LHCN-M2 (cell line): ENCODE measurements around the gene SLC33A1. TPM values are rescaled to one million over a fixed set of nuclear protein-coding genes. Genes with fewer than 3 reads are reported as not detected.
"Not testable (repeated sequence)": the region's sequence is repeated elsewhere in the genome, so short reads cannot be mapped to it uniquely, and the experiment has no call there.

Experiments used
- DNase-seq: peaks from one replicate; pipeline ENCODE4 v3.0.0-alpha.2; 2012; ENCODE audit warnings: low read depth
- total RNA-seq: library from RNA; depleted of rRNA; stranded (reverse); fragments of >200 nt; gene quantifications from 2 replicates; pipeline ENCODE4 v1.2.3, GENCODE V29; 2014

Gene SLC33A1
- total RNA-seq, 1 experiment from 2014 or later = 28.2 TPM

DNA sequence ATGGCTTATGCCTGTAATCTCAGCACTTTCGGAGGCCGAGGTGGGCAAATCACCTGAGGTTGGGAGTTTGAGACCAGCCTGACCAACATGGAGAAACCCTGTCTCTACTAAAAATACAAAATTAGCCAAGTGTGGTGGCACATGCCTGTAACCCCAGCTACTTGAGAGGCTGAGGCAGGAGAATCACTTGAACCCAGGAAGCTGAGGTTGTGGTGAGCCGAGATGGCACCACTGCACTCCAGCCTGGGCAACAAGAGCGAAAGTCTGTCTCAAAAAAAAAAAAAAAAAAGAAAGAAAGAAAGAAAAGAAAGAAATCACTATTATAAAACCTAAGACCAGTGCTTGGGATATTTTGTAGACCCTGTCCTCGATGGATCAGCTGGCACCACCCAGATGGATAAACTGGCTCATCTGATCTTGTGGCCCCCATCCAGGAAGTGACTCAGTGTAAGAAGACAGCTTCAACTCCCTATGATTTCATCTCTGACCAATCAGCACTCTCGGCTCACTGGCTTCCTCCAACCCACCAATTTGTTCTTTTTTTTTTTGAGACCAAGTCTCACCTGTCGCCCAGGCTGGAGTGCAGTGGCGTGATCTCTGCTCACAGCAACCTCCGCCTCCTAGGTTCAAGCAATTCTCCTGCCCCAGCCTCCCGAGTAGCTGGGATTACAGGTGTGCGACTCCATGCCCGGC, 8.2 kb upstream of the SLC33A1 start:
- DNase-seq = peak; percentile 73

DNA sequence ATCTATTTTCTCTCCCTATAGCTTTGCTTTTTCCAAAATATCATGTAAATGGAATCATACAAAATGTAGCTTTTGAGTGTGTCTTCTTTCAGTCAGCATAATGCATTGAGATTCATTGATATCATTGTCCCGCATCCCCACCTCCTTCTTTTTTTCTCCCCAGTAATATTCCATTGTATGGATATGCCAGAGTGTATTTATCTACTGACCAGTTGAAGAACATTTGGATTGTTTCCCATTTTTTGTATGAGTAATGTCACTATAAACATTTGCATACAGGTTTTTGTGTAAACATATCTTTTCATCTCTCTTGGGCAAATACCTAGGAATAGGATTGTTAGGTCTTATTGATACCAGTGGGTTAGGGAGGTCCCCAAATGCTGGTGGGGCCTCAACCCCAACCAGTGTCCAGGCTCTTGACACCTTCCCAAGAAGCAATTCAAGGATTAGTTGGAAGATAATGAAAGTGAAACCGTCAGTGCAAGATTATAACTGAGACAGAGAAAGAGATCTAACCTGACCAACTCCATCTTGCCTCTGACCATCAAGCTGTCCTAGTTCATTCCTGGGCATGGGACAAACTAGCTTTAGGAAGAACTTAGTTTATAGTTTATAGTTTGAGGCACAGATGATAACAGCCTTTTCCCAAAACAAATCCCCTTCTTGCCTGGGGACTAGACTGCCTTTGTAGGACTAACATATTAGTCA, 7.4 kb upstream of the SLC33A1 start:
- no peak for DNase-seq

DNA sequence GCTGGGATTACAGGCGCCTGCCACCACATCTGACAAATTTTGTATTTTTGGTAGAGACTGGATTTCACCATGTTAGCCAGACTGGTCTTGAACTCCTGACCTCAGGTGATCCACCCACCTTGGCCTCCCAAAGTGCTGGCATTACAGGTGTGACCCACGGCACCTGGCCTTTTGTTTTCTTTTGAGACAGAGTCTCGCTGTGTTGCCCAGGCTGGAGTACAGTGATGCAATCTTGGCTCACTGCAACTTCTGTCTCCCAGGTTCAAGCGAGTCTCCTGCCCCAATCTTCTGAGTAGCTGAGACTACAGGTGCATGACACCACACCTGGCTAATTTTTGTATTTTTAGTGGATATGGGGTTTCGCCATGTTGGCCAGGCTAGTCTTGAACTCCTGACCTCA, 6.2 kb upstream of the SLC33A1 start:
- not testable (repeated sequence) for DNase-seq

DNA sequence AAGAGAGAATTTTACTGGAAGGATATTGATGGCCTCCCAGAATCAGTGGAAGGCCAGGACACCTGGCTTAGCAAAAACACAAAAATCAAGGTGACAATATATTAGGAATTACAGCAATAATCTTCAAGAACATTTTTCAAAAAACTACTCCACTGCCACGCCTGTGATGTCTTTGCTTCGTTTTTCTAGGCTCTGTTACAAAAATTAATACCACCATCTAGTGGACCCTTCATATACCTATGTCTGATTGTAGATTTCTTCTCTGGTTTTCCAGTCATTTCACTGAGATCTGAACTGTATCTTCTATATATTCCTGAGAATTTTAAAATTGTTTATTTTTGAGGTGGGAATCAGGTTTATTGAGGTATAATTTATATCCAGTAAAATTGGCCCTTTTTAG, 5.6 kb upstream of the SLC33A1 start:
- DNase-seq = peak; percentile 32

DNA sequence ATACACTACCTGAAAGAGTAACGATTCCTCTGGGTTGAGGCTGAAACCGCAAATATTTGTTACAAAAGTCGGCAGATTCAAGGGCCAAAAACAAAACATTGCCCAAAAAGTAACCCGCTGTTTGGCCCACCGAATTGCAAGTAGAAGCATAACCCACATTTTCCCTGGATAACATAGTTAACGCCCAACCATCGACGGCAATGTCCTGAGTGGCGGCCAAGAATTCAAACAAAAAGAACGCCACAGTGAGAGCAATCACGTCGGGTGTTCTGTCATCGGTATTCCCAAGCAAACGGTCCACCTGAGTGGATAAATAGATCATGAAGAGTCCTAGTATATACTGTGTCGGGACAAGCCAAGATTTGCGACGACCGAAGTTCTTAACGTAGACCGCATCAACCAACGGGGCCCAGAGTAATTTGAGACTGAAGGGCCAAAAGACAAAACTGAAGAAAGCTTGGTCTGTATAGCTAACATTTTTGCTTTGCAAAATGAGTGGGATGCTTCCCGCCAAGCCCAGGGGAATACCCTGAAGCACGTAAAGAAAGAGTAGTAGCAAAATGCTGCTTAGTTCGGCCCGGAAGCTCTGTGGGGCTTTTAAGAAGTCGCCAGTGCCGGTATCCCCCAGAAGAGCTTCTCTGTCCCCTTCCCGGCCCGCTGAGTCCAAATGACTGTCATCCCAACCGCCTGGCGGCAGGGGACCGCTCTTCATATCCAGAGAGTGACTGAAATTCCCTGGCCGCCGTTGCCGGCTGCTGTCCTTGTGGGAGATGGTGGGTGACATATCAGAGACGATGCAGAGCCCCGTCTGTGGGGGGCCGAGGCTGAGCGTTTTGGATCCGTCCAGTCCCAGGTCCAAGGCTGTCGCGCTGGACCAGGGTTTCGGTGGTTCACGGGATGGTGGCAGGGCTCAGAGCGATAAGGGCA, 750 bp downstream of the SLC33A1 start:
- peak; percentile 9 for DNase-seq

DNA sequence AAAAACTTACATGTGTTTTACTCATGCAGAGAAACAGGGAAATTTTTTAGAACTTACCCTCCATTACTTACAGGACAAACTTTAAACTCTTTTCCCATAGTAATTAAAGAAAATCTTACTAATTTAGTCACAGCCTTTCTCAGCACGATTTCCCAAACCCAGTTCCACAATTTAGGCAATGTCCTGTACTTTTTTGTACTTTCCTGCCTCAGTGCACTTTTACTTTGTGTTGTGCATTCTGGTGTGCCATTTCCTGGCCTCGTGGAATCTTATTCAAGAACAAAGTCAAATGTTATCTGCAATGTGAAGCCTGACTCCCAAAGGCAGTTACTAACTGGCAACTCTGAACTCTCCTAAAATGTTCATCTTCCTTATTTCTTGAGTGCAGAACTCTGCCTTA, 1.9 kb downstream of the SLC33A1 start:
- DNase-seq = no peak

DNA sequence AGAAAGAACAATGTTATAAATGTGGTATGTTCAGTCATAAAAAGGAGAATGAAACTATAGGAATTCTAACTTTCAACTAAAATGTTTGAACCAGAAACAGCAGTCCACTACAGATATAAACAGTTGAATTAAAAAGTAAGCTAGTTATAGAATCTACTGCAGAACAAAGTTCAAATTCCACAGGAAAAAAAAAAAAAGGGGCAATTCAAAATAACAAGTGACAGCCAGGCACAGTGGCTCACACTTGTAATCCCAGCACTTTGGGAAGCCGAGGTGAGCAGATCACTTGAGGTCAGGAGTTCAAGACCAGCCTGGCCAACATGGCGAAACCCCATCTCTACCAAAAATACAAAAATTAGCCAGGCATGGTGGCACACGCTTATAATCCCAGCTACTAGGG, 4.8 kb downstream of the SLC33A1 start:
- not testable (repeated sequence) for DNase-seq

DNA sequence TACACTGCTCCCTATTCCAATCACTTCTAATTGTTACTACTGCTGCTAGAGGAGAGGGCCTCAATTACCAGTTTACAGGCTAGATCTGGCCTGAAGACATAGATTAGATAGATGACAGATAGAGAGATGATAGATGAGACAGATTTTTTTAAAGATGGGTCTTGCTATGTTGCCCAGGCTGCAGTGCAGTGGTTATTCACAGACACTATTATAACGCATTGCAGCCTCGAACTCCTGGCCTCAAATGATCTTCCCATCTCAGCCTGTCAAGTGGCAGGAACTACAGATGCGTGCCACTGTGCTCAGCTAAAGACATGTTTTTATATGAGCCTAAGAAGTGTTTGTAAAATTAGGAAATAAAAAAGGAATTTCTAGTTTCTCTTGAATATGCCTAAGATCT, 6.2 kb downstream of the SLC33A1 start:
- no peak for DNase-seq

DNA sequence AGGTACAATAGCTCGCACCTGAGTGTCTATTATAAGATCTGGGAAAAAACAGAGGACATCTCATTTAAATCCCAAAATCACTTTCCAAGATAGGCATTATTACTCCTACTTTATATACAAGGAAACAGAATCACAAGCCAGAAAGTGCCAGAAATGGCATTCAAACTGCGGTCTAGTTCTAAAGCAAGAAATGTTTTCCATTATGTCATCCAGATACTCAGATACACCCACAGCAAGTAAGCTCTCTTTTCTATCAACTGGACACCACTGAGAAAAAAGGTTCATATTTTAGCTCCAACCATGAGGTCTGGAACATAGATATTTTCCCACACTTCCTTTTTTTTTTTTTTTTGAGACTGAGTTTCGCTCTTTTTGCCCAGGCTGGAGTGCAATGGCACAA, 8.1 kb downstream of the SLC33A1 start:
- DNase-seq = no peak

DNA sequence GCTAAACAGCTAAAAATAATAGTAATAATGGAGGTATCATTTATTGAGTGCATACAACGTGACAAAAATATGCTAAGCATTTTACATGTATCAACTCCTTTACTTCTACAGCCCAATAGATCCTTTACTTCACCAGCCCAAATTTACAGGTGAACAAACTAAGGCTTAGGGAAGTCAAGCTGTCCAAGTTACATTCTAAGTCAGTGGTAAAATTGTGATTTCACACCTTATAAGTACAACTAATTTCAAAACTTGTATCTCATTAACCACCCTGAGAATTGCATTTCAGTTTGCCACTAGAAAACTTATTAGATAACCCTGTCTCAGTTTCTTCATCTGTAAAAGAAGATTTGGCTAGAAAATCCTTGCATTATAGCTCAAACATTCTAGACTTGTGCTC, 10.7 kb downstream of the SLC33A1 start:
- DNase-seq = no peak

DNA sequence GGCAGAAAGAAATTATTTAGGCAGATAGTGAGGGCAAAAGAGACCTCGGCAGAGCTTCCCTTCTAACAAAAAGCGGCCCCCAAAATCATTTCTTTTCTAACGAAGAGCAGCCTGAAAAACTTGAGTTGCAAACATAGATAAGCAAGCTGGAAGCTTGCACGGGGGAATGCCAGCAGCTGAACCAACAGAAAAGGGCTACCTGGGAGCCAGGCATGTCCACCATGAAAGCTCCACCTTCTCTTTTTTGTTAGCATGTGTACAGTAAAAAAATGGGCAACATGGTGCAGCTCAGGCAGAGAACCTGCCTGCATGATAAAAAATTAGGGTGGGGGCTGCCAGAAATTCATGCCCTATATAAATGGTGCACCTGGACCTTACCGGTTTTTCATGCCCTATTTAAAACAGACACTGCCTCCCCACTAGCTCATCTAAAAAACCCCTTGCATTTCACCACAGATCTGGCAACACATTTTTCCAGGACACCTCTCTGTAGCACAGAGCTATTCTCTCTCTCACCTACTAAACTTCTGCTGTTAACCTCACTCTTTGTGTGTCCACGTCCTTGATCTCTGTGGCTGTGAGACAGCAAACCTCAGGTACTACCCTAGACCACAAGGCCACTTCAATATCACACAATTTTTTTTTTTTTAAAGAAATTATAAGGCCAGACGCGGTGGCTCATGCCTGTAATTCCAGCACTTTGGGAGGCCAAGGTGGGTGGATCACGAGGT, 18.7 kb downstream of the SLC33A1 start:
- DNase-seq = no peak

DNA sequence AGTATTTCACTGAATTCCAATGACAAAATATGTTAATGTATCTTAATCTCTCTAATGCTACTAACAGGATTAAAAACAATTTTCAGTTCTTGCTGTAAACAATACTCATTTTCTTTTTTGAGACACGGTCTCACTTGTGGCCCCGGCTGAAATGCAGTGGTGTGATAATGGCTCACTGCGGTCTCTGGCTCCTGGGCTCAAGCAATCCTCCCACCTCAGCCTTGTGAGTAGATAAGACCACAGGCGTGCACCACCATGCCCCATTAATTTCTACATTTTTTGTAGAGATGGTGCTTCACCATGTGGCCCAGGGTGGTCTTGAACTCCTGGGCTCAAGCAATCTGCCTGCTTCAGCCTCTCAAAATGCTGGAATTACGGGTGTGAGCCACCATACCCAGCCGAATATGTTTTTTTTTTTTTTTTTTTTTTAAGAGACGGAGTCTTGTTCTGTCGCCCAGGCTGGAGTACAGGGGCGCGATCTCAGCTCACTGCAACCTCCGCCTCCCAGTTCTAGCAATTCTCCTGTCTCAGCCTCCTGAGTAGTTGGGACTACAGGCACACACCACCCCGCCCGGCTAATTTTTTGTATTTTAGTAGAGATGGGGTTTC, 25.6 kb downstream of the SLC33A1 start:
- not testable (repeated sequence) for DNase-seq

DNA sequence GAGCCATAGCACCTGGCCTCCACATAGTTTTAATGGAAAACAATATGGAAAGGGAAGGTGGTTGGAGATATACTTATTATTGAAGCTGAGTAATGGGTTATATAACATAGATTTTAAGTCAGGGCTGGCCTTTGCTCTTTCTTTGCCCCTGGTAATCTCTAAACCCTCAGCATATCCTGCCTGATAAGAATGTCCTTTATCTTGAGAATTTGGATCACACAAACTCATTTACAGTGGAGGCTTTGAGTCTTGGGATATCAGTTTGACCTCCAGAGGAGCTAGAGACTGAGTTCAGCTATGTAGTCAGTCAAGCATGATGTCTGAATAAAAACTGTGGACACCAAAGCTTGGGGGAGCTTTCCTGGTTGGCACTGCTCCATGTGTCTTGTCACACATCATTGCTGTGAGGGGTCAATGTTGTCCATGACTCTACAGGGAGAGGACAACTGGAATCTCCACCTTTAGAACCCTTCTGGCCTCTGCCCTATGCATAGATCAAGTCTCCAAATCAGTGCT, 39.1 kb downstream of the SLC33A1 start:
- no peak for DNase-seq

DNA sequence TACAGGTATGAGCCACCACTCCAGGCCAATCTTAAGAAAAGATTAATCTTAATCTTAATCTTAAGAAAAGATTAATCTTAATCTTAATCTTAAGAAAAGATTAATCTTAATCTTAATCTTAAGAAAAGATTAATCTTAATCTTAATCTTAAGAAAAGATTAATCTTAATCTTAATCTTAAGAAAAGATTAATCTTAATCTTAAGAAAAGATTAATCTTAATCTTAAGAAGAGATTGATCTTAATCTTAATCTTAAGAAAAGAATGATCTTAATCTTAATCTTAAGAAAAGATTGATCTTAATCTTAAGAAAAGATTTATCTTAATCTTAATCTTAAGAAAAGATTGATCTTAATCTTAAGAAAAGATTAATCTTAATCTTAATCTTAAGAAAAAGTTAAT, 41.0 kb downstream of the SLC33A1 start:
- not testable (repeated sequence) for DNase-seq

DNA sequence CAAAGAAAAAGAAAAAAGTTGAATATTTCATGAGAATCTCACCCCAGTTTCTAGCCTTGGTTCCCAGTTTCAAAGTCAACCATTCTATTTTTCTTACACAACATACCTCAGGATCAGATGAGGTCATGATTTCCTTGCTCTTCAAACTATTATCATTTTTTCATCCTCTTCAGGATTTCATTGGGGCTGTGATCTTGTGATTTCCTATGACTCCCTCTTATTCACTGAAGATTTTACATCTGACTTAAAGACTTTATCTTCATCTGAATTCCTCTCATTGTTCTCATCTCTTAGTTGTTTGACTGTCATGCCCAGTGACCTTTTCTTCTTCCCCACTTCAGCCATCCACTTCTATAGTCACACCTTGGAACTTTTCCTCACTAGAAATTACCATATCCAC, 45.0 kb downstream of the SLC33A1 start:
- no peak for DNase-seq

DNA sequence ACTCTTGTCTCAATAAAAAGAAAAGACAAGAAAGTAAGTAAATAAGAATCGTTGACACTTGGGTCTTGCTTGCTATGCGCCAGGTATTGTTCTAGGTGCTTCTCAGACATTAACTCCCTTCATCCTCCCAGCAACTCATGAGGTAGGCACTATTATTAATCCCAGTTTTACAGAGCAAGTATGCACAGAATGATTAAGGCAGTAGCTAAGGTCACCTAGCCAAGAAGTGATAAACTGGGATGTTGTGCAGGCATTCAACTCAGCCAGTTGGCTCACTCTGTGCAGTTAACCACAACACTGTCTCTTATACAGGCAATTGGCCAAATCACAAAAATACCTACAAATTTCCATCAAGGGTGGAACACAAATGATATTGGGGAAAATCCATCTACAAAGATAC, 46.4 kb downstream of the SLC33A1 start:
- DNase-seq = no peak

DNA sequence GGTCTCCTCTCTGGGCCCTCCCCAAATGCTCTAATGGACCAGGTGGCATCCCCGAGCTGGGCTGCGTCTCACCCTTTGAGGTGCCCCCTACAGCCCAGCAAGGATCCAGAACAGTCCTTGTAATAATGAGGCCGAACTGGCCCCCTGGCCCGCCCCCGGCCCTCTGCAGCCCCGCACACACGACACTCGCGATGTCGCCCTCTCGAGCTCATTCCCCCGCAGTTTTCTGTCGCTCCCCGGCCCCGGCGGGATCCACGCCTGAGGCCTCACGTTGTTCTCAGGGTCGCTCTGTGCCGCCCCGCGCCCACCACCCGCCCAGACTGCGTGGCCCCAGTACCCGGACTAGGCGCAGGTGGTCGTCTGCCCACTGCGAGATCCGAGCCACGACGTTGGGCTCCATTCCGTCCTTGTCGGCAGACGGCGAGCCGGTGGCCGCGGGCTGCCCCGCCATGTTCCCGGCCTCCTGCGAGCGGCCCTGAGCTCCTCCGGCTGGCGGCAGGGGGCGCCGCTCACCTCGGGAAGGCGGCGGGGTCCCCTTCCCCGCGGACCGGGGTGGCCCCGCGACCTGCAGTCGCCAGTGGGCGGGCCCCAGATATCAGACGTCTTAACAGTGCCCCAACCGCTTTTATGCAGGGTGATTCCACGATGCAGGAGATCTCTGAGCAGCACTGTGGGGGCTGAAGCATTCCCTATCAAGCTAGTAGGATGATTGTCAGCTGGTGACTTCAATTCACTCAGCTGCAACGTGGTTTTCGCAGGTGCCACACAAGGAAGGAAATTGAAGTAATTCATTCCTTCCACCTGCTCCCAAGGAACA, 48.2 kb downstream of the SLC33A1 start, which contains the start of gene C3orf33:
Gene C3orf33, minus strand, starts transcription at position 477 of the 817 bp plus-strand sequence. Its CDS starts 26 bp downstream, at position 451.
- peak; percentile 48 for DNase-seq

DNA sequence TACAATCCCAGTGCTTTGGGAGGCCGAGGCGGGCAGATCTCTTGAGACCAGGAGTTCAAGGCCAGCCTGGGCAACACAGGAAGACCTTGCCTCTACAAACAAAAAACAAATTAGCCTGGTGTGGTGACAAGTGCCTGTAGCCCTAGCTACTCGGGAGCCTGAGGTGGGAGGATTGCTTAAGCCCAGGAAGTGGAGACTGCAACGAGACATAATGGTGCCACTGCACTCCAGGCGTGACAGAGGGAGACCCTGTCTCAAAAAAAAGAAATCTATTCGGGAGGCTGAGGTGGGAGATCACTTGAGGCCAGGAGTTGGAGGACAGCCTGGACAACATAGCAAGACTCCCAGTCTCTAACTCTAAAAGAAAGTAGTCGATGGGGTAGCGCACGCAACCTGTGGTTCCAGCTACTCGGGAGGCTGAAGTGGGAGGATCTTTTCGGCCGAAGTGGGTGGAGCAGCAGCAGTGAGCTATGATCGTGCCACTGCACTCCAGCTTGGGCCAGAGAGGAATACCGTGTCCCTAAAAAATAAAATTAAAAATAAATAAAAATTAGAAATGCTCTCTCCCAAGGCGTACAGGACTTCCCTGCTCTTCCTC, 48.9 kb downstream of the SLC33A1 start:
- DNase-seq = no peak

DNA sequence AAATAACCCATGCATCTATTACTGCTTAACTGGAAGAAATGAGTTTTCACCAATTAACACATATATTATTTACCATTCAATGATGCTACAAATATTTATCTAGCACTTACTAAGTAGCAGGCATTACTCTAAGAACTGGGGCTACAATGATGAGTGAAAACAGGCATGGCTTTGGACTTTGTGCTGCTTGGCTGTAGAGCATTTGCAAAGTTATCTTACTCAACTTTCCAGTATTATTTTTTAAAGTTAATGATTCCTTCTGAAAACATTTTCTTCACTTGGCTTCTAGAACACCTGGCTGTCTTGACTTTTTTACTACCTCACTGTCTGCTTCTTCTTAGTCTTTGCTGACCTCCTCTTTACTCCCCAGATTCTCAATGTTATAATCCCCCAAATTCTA, 49.9 kb downstream of the SLC33A1 start:
- no peak for DNase-seq
